NCI-H460 (cell line): ENCODE data around the gene KDM7A. TPM values are rescaled to one million over a fixed set of nuclear protein-coding genes. Genes with fewer than 3 reads are reported as not detected.
"Not testable (repeated sequence)": the region's sequence is repeated elsewhere in the genome, so short reads cannot be mapped to it uniquely, and the experiment has no call there.

Experiments used
- DNase-seq: peaks from one replicate; pipeline ENCODE4 v3.0.0-alpha.2; 2016; ENCODE audit warnings: low read depth; ENCODE audit errors: extremely low read depth
- total RNA-seq: library from RNA; depleted of rRNA; stranded (reverse); fragments of >200 nt; shearing (Covaris generic); gene quantifications from 2 replicates; pipeline ENCODE4 v1.2.3, GENCODE V29; 2014

KDM7A gene
- total RNA-seq, 1 experiment from 2014 or later = 11.0 TPM

DNA sequence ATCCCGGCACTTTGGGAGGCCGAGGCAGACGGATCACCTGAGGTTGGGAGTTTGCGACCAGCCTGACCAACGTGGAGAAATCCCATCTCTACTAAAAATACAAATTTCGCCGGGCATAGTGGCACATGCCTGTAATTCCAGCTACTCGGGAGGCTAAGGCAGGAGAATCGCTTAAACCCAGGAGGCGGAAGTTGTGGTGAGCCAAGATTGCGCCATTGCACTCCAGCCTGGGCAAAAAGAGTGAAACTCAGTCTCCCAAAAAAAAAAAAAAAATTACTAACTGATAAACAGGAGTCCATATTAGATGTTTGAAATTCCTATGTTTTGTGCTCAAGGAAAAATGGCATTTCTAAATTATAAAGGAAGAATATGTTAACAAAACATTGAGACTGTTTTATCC lies 14.7 kb downstream of the KDM7A start:
- not testable (repeated sequence) for DNase-seq

DNA sequence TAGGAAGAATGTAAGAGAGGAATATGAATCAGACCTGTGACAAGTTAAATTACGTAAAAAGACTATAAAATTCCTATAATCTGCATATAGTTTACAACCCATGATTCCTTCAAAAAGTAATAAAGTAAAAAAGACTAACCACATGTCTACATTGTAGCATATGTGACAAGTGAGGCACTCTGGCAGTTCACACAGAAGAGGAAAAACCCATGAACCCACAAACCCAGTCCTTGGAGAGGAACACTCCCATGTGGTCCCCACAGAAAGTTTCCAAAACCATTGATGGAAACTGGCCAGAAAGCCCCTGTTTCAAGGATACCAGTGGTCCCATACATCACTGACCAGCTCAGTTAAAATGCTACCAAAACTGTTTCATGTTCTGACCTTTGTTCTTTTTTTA lies 15.7 kb downstream of the KDM7A start:
- DNase-seq = no peak

DNA sequence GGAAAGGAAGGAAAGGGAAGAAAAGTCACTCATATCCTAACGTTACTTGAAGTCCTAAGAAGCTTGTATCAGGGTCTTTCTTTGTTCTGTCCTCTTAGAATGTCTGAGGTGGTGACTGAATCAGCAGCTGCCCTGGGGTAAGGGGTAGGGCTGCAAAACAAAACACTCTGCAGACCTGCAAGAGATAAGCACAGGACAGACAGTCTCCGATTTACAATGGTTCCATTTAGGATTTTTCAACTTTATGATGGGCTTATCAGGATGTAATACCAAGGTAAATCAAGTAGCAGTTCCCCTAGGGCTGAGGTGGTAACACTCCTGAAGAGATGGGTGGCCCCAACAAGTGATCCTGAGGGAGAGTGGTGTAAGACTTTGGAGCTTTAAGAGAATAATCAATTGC lies 16.5 kb downstream of the KDM7A start:
- DNase-seq = no peak

DNA sequence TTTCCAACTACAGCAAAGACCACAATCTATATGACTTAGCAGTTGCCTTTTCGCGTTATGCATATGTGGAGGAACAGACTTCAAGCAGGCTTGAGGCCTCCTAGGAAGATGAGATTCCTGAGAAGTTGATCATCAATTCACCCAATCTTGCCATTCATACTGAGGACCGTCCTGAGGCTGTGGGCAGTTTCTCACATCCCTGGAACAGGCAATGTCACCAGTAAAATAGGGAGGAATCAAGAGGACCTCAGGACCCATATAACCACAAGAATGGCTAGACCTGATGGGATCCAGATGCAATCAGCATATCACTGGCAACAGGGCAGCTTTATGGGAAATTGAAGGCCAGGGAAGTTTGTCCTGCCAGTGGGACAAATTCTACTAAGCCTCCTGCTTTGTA lies 17.3 kb downstream of the KDM7A start:
- no peak for DNase-seq

DNA sequence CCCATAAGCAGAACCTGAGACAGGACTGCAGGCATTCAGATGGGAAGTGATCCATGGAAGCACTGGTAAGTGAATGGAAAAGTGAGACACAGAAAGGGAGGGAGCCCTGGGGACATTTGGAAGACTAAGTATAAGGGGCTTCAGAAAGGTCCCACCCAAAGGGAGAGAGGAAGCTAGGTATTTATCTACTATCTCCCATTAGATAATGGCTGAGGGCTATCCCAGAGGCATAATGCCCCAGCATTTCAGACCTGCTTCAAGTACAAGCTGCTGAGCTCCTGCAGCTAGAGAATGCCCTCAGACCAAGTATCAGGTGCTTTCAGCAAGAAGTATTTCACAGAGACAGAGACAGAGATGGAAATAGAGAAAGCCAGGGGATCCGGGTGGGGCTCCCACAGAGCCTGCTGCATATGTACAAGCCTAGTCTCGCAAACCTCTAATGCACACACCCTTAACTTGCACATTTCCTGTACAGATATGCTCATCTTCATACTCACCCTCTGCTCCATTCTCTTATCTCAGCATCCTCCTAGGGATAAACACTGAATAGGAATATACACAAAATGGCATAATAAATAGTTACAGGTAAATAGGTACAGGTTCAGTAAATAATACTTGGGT lies 20.2 kb downstream of the KDM7A start:
- DNase-seq = no peak

DNA sequence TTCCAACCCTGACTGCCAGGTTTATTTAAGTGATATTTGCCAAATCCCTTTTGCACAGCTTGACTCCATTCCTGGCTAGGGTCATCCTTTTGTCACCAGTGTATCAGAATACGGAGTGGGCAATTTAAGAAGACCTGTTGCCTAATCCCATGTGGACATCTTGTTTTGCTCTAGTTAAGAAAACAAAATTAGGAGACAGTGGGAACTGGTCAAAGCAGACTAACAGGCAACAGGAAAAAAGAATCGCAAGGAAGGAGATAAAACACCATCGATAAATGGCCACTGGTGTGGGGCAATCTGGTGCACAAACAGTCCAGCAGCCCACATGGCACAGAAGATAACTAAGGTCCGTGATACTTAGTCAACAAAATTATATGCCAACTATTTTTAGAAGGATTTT lies 21.4 kb downstream of the KDM7A start:
- no peak for DNase-seq

DNA sequence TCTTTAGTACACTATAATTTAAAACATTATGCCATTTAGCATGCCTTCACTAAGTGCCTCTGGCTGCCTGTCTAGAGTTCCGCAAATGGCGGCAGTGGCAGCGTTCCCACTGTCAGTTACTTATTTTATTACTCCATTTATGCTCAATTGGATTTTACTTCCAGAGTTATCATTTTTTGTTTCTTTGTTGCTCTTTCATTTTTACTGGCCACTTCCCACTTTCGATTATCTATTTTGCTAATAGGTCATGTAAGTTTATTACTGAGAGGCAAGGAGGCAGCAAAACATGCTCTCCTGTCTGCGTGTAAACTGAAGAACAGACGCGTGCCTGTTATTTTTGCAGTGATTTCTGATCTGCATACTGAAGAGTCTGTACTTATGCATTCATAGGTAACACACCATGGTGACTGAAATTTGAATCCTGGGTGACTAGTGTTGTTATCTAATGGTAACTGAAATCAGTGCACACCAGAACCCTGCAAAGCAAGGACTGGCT lies 23.1 kb downstream of the KDM7A start:
- DNase-seq = no peak

DNA sequence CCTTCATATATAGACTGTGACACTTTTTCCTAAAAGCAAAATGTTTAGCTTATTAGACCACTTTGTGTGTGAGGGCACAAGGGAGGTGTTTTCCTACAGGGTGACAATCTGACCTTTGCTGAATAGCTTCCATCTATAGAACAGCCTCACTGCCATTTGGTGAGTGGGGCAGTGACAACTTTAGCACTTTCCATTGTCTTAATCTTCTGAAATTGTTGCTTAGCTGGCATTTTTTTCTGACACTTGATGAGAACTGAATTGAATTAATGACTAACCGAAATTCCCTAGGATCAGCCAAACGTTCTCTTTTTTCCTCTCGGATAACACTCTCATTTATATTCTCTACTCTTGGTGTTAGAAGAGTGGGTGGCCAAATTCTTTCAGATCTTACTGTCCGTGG lies 30.2 kb downstream of the KDM7A start:
- DNase-seq = no peak

DNA sequence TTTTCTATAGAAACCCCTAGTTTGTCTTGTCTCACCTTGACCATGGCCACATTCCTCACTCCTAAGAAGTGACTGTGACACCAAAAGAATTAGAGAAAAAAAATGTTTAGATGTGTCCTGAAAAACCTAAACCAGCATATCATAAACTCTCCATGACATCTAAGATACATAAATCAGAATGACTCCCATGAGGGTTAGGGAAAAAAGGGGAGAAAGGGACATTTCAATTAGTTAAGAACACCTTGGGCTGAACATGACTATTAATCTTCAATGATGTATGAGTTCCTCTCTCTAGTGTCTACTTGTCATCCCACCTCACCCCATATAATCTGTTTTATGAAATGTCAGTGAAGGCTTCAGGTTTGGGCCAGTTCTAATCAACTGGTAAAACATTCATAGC lies 31.1 kb downstream of the KDM7A start:
- DNase-seq = no peak

DNA sequence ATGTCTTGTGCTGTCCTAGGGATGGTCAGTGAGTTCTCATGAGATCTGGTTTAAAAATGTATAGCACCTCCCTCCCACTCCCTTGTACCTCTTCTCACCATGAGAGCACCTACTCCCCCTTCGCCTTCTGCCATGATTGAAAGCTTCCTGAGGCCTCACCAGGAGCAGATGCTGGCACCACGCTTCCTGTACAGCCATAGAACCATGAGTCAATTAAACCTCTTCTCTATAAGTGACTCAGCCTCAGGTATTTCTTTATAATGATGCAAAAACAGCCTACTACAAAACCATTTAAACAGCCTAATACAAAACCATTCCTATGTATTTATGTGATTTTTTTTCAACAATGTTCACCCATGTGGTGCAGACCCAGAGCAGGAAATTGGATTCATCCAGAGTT lies 32.0 kb downstream of the KDM7A start:
- DNase-seq = no peak

DNA sequence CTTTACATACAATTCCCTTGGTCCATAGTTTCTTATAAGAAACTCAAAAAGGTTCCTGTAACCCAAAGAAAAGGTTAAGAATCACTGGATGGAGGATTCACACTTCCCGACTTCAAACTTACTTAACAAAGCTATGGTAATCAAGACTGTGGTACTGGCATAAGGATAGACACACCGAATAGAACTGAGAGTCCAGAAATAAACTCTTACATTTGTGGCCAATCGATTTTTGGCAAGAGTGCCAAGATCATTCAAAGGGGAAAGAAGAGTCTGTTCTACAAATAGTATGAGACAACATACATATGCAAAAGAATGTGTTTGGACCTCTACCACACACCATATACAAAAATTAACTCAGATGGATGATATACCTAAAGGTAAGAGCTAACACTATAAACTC lies 32.8 kb downstream of the KDM7A start:
- no peak for DNase-seq

DNA sequence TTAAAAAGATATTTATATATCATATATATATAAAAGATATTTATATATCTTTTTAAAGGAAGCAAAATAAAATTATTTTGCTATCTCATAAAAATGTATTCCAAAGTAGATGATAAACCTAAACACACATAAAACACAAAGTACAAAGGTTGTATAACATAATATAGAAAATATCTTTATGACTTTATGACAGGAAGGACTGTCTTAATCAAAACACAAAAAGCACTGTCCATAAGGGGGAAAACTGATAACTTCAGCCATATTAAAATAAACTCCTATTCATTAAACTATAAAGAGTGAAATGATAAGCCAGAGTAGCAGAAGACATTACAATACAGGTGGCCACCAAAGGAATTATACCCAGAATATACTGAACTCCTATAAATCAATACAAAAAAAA lies 34.8 kb downstream of the KDM7A start:
- no peak for DNase-seq

DNA sequence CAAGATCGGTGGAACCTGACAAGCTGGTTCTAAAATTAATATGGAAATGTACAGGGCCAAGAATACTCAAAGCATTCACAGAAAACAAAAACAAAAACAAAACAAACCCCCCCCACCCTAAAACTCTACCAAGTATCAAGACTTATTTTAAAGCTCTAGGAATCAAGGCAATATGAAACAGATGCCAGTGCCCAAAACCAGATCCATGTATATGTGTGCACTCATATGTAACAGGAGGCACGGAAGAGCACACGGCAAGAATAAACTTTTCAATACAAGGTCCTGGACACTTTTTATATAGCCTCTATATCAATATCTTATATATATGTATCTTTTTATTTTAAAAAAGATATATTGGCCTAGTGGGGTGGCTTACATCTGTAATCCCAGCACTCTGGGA lies 35.5 kb downstream of the KDM7A start:
- no peak for DNase-seq

DNA sequence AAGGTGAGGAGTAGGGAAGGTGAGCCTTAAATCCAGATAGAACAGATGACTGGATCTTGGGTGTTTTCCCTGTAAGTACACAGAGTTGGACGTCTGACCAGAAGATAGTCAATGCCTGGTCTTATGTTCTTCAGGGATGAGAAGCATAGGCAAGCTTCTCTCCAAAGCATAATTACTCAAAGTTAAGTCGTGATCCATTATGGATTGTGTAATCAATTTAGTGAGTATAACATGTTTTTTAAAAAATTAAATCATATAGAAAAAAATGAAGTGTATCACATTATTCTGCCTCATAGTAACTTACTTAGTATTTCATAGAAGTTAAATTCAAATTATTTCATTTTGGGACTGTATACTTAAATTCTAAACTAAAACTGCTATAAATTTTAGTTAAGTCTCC lies 39.7 kb downstream of the KDM7A start:
- DNase-seq = no peak

DNA sequence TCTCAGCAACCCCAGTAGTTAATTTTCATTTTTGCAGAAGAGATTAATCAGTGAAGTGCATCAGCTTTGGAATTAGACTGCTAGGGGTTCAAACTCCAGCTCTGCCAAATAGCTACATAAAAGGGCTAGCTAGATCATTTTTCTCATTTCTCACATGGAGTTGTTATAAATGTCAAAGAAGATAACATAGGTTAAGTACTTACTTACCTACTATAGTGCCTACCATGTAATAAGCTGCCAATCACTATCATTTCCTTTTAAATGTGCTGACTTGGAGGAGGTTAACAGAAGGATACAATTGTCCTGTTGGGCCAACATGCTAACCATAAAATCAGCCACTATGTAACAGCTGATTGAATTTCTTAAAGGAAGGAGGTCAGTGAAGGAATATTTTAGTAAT lies 40.7 kb downstream of the KDM7A start:
- DNase-seq = no peak

DNA sequence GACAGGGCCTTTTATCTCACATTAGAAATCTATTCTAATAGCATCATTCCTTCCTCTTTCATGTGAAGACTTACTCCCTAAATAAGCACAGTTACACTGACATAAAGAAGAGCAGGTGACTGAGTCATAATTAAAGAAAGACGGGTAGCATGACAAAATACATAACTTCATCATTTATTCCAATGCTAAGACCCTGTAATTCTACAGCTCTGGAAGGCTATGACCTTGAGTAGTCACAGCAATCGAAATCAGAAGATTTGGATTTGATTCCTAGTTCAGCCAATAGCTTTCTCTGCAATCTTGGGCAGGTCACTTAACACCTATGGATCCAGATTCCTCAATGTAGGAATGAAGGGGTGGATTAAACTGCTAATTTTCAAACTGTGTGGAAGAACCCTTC lies 42.7 kb downstream of the KDM7A start:
- no peak for DNase-seq

DNA sequence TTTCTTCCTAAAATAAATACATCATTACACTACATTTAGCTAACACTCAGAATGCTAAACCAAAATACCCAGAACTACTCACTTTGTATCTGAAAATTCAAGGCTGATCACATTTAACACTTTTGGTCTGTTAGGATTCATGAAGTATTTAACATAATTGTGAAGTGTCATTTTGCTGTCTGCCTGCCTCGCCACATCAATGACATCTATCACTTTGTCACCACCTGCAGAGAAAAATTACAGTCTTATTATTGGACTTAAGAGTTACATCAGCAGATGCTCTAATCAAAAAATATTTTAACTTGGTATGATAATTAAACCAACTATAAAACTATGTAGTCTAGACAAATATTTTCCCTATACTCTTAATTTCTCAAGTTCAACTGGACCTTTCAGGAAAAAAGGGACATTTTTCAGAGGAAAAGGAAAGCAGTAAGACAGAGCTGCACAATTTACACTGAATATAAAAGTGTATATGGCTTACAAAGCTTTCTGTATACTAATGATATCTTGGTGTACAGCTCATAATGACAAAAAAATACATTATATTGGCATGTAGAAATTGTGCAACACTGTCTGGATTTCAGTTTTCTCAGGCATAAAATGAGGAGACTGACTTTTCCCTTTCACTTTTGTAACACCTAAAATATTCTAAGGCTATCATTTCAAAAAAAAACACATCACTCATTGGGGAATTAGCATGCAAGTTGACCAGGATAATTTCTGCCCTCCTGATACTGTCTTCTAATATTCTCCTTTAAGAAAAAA lies 49.2 kb downstream of the KDM7A start:
- no peak for DNase-seq

DNA sequence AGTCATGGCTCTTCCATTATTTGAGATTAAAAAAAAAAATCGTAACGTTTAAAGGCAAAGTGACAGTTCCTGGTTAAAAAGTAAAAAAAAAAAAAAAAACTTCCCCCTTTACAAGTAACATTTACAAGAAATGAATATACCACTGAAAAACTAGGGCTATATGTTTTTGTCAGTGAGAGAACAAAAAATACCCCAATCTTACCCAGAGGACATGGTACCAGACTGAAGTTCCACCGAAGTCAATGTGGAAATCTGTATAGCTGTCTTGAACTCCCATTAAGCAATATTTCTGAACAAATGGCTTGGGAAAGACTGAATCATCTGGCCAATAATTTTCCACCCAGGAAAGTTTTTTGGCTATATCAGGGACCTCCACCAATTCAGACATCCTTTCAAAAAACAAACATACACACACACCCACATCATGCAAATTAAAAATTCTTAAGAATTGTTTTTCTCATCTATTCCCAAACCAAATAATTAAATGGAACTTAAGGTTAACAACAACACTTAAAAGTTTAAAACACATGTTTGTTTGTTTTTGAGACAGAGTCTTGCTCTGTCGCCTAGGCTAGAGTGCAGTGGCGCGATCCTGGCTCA lies 50.2 kb downstream of the KDM7A start:
- no peak for DNase-seq

DNA sequence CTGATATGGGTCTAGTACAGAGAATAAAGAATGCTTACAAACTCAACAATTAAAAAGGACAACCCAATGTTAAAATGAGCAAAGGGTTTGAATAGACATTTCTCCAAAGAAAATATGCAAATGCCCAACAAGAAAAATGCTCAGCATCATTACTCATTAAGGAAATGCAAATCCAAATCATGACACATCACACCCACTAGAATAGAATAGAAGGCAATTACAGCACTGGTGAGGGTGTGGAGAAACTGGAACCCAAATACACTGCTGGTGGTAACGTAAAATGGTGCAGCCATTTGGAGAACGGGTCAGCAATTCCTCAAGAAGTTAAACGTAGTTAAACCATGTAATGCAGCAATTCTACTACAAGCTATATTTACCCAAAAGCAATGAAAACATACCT lies 53.8 kb downstream of the KDM7A start:
- no peak for DNase-seq

DNA sequence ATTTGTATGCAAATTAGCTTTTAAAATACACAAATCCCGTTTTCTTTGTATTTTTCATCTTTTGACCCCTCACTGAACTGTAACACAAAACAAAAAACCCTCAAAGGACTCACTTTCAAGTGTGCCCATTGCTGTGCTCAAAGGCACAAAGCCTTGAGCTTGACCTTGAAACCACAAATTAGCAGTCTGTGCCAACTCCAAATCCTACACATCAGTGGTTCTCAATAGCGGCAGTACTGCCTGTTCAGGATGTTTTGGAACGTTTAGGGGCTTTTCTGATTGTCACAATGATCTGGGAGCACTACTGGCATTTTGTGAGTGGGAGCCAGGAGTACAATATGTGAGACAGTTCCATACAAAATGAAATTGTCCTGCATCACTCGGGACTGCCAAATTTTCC lies 55.5 kb downstream of the KDM7A start:
- DNase-seq = no peak

DNA sequence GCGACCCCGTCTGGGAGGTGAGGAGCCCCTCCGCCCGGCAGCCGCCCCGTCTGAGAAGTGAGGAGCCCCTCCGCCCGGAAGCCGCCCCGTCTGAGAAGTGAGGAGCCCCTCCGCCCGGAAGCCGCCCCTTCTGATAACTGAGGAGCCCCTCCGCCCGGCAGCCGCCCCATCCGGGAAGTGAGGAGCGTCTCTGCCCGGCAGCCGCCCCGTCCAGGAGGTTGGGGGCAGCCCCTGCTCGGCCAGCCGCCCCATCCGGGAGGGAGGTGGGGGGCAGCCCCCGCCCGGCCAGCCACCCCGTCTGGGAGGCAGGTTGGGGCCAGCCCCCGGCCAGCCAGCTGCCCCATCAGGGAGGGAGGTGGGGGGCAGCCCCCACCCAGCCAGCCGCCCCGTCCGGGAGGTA lies 62.0 kb downstream of the KDM7A start:
- not testable (repeated sequence) for DNase-seq

DNA sequence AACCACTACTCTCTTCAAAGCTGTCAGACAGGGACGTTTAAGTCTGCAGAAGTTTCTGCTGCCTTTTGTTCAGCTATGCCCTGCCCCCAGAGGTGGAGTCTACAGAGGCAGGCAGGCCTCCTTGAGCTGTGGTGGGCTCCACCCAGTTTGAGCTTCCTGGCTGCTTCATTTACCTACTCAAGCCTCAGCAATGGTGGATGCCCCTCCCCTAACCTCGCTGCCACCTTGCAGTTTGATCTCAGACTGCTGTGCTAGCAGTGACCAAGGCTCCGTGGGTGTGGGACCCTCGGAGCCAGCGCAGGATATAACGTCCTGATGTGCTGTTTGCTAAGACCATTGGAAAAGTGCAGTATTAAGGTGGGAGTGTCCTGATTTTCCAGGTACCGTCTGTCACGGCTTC lies 68.0 kb downstream of the KDM7A start:
- DNase-seq = not testable (repeated sequence)
